ENCODE data around the gene SPPL2A. TPM values are rescaled to one million over a fixed set of nuclear protein-coding genes. Genes with fewer than 3 reads are reported as not detected.

The SPPL2A gene
- total and polyA plus RNA-seq, 7 donors = 22.8 to 303 (median 98.6) TPM

Small RNAs within 50 kb of the gene (small RNA-seq; reads per million reads assigned to genes)
- gene AC012100.1 (0 reads per million in 3 donors), gene RN7SL354P (0 reads per million in 3 donors)

Other genes starting within 250 kb of the SPPL2A start
- gene USP50, start 219.0 kb downstream of the SPPL2A start, total RNA-seq = not detected
- not detected for gene USP50, start 219.0 kb downstream of the SPPL2A start, polyA plus RNA-seq
- 10 to 100 TPM; 32.2 to 53.7 (median 42.6) TPM for gene TRPM7, start 78.9 kb downstream of the SPPL2A start, total RNA-seq
- 10 to 100 TPM in 1 of 3 donors, 1 to 10 TPM in 2; 3.7 to 12.3 (median 7.2) TPM for gene TRPM7, start 78.9 kb downstream of the SPPL2A start, polyA plus RNA-seq
- gene AP4E1, start 143.0 kb upstream of the SPPL2A start, total RNA-seq = 1 to 10 TPM; 7.3 to 8.3 (median 8.0) TPM
- gene AP4E1, start 143.0 kb upstream of the SPPL2A start, polyA plus RNA-seq = 1 to 10 TPM; 2.4 to 4.8 (median 3.2) TPM